Skeletal muscle tissue (tissue), 4 donors: ENCODE results near the gene RASAL2. TPM values are rescaled to one million over a fixed set of nuclear protein-coding genes. Genes with fewer than 3 reads are reported as not detected.

ENCODE experiments used
- H3K27ac ChIP-seq: one replicate; pipeline ENCODE4 v1.7.0; 2013; ENCODE audit warnings: mild to moderate bottlenecking, low read depth, low read length, inconsistent platforms
- H3K27me3 ChIP-seq, 3 donors: one replicate each; pipeline ENCODE4 v1.7.0; 2013; ENCODE audit warnings: low read length in 3 of 3; ENCODE audit not compliant: control insufficient read depth in 3 of 3, insufficient read depth in 3 of 3
- H3K36me3 ChIP-seq, 3 donors: one replicate each; pipeline ENCODE4 v1.7.0; 2013; ENCODE audit warnings: low read length in 3 of 3; ENCODE audit not compliant: control insufficient read depth in 3 of 3, insufficient read depth in 3 of 3
- H3K4me1 ChIP-seq, 3 donors: one replicate each; pipeline ENCODE4 v1.7.0; 2013; ENCODE audit warnings: low read length in 3 of 3, mild to moderate bottlenecking in 3 of 3; ENCODE audit not compliant: control insufficient read depth in 3 of 3, insufficient read depth in 3 of 3
- H3K4me3 ChIP-seq, 3 donors: one replicate each; pipeline ENCODE4 v1.7.0; 2013; ENCODE audit warnings: low read length in 3 of 3
- H3K9ac ChIP-seq, 3 donors: one replicate each; pipeline ENCODE4 v1.7.0; 2013; ENCODE audit warnings: low read length in 3 of 3, mild to moderate bottlenecking in 3 of 3, moderate library complexity in 2 of 3, low read depth in 1 of 3
- H3K9me3 ChIP-seq, 3 donors: one replicate each; pipeline ENCODE4 v1.7.0; 2013; ENCODE audit warnings: low read length in 3 of 3; ENCODE audit not compliant: control insufficient read depth in 3 of 3
- total RNA-seq: library from RNA; depleted of rRNA; stranded (reverse); fragments of >200 nt; gene quantifications from one replicate; pipeline ENCODE4 v1.2.3, GENCODE V29; 2014
- donor health status: Osteomylitis.

RASAL2 gene
- total RNA-seq, 1 donor from 2014 or later, result 8.4 TPM

DNA sequence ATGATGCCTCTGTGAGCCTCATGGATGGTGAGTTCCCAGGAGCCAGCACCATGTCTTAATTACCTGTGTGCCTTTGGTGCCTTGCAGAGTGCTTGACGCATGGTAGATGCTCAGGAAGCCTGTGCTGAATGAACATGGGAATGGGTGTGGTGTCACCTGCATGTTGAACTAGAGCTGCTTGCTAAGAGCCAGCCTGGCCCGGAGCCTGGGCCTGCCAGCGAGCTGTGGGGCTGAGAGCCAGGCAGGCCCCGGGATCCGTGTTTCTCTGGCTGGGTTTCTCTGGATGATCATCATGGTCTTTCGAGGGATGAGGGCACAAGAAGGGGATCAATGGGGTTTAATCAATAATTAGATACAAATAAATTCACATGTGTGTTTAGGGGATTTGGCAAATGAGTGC is 412.3 kb downstream of the RASAL2 start:
- no peaks in the 10 kb centered on the region for H3K36me3 ChIP-seq
- H3K4me1 ChIP-seq, result peaks cover 5 to 18% (median 12%) of the 10 kb centered on the region in 3 donors
- H3K9me3 ChIP-seq, result no peaks in the 10 kb centered on the region
- H3K4me3 ChIP-seq, result no peak overlapping the region
- H3K27ac ChIP-seq, result no peak overlapping the region
- H3K27me3 ChIP-seq, result peaks cover 0 to 3% (median 0%) of the 10 kb centered on the region in 3 donors
- no peak overlapping the region for H3K9ac ChIP-seq

DNA sequence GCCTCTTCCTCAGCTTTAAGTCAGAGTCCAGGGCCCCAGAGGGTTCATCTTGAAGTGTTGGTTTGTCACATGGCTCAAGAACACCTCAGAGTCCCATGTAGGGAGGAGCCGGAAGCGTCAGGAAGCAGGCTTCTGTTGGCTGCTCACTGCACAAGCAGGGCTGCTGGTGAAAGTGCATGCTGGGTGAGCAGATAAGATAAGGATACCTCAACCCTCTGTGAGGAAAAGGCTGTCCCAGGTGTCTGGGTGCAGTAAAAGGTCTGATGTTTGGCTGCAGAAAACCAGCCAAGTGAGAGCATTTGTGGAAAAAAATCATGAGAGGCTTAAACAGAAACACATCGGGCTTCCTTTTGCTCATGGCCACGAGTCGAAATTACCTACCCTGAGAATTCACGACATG is 412.8 kb downstream of the RASAL2 start:
- no peak overlapping the region for H3K9ac ChIP-seq
- H3K27me3 ChIP-seq, result peaks cover 0 to 3% (median 0%) of the 10 kb centered on the region in 3 donors
- no peak overlapping the region for H3K27ac ChIP-seq
- no peak overlapping the region for H3K4me3 ChIP-seq
- H3K4me1 ChIP-seq, result peaks cover 5 to 14% (median 10%) of the 10 kb centered on the region in 3 donors
- no peaks in the 10 kb centered on the region for H3K36me3 ChIP-seq
- H3K9me3 ChIP-seq, result no peaks in the 10 kb centered on the region

DNA sequence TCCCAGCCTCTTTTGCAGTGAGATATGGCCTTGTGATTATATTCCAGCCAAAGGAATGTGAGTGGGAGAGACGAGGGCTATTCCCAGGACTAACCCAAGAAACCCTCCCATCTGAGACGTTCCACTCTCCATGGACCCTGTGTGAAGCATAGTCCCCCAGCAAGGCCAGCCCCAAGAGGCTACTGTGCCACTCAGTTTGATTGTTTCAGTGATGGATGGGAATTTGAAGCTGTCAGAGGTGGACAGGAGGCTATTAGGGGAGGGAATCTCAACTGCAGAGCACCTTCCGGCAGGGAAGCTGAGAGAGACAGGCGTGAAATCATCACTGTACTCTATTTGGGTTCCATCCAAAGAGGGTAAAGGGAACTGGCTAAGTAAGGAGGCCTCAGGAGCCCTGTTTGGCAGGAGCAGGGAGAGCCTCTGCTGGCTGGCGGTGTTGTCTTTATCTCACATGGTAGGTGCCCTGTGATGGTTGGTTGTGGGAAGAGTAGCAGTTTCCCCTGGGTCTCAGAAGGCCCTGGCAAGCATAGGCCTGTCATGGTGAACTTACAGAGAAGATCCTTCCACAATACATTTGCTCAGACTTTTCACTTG is 415.6 kb downstream of the RASAL2 start:
- Histone ChIP-seq H3K27ac (no peak overlapping the region), H3K4me1 (peaks cover 5 to 11% (median 8%) of the 10 kb centered on the region in 3 donors), H3K27me3 (no peaks in the 10 kb centered on the region), H3K36me3 (no peaks in the 10 kb centered on the region), H3K9ac (peak overlapping the region in 1 of 3 donors; percentile 8), H3K9me3 (no peaks in the 10 kb centered on the region), H3K4me3 (no peak overlapping the region)

DNA sequence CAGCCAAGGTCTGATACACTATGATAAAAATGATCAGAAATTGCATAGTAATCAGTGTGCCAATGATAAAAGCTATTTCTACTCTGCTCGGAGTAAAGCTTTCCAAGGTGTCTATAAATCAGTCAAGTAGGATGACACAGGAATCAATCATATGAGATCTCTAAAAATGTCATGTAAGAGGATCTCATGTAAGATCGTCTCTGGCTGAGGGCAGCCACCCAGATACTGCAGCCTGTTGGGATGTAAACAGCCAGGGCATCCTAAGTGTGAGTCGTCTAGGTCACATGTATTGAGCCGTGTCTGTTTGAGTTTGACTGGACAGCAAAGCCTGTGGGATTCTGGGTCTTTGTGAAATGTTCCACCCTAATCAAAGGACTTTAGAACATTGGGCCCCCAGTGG is 416.3 kb downstream of the RASAL2 start:
- H3K27ac ChIP-seq, result no peak overlapping the region
- no peaks in the 10 kb centered on the region for H3K36me3 ChIP-seq
- no peaks in the 10 kb centered on the region for H3K9me3 ChIP-seq
- peaks cover 5 to 11% (median 8%) of the 10 kb centered on the region in 3 donors for H3K4me1 ChIP-seq
- H3K9ac ChIP-seq, result no peak overlapping the region
- H3K4me3 ChIP-seq, result no peak overlapping the region
- no peaks in the 10 kb centered on the region for H3K27me3 ChIP-seq

DNA sequence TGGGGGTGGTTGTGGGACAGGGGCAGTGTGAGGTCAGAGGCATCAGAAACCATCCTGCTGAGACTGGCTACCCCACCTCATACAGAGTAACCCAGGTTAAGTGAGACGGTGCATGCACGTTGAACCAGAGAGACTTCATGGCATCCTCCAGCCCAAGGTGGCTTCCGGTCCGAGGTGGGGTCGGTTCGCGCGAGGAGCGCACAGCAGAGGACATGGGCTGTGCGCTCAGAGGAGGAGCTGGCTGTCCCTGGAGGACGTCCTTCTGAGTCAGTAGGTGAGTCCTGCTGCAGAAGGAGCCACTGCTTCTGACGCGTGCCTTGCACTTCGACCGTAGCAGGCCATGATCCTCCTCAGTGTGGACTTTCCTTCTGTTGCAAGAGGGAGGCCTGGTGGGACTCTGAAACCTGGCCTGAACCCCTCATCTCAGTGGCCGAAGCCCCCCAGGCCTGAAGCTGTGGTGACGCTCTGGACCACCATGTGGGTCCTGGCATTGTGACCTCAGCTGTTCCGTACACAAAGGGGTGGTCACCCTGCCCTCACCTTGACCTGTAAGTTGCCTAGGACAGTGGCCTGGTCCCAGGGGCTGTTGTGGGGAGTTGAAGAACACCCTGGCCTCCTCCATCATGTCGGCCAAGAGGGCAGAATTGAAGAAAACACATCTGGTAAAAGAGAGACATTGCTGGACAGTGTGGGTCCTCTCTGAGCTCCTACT is 418.8 kb downstream of the RASAL2 start, which contains the start of gene TEX35:
Gene TEX35, plus strand, starts transcription at position 544 of the 712 bp plus-strand sequence. Its CDS starts 80 bp downstream, at position 624.
- Histone ChIP-seq H3K27ac (no peak within 1 kb of the TSS), H3K9ac (no peak within 1 kb of the TSS)

DNA sequence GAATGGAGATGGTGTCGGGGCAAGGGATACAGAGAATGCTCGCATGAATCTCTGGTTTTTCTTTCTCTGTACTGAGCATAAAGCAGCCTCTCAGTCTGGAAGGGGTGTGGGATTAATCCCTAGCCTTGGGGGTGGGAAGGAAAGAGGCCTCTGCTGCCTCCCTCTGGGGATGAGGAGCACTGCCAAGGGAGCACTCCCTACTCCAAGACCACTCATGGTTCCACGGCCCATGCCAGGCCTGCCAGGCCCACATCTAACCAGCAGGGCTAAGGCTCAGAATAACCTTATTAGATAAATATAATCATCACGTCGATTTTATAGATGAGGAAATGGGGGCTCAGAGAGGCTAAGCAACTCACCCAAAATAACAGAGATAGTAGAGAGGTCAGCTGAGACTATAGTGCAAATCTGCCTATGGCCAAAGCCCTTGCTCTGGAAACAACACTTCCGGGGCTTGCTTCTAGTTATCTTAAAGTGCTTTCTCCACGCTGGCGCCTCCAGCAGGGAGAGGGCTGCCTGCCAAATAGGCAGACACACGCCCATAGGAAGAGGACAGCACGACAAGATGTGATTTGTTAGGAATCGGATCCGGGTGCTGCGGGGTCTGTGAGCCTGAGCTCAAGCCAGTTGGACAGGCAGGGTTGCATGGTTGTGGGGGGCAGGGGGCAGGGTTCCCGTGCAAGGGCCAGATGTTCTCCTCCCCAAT is 419.5 kb downstream of the RASAL2 start:
- peaks cover 5 to 11% (median 8%) of the 10 kb centered on the region in 3 donors for H3K4me1 ChIP-seq
- no peaks in the 10 kb centered on the region for H3K9me3 ChIP-seq
- H3K27ac ChIP-seq, result no peak overlapping the region
- no peaks in the 10 kb centered on the region for H3K27me3 ChIP-seq
- H3K4me3 ChIP-seq, result no peak overlapping the region
- no peaks in the 10 kb centered on the region for H3K36me3 ChIP-seq
- H3K9ac ChIP-seq, result no peak overlapping the region

More for the DNA sequence above, 418.8 kb downstream of the RASAL2 start, which contains the start of gene TEX35:
- peaks cover 5 to 11% (median 8%) of the 10 kb centered on the region in 3 donors for H3K4me1 ChIP-seq
- no peak within 1 kb of the TSS for H3K4me3 ChIP-seq
- no peaks in the 10 kb centered on the region for H3K27me3 ChIP-seq
- H3K36me3 ChIP-seq, result no peaks in the 10 kb centered on the region
- H3K9me3 ChIP-seq, result no peaks in the 10 kb centered on the region

DNA sequence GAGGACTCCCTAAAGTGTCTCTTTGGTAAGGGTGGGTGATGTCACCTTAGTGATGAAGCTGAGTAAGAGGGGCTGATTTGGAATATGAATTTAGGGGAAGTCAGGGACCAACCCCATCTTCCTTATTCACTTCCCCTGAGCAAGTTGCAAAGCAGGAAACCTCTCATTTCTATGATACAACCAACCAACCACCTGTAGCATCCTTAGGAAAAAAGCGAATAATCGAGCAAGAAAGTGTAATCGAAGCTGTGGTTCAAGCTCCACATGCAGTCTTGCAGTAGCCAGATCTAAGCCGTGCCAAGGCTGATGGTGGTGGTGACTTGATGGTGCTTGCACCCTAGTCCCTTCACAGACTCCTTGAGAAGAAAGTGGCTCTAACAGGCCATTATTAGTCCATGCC is 422.2 kb downstream of the RASAL2 start:
- Histone ChIP-seq H3K4me1 (no peaks in the 10 kb centered on the region), H3K4me3 (no peak overlapping the region), H3K27me3 (no peaks in the 10 kb centered on the region), H3K9ac (no peak overlapping the region), H3K9me3 (no peaks in the 10 kb centered on the region), H3K27ac (no peak overlapping the region), H3K36me3 (no peaks in the 10 kb centered on the region)

DNA sequence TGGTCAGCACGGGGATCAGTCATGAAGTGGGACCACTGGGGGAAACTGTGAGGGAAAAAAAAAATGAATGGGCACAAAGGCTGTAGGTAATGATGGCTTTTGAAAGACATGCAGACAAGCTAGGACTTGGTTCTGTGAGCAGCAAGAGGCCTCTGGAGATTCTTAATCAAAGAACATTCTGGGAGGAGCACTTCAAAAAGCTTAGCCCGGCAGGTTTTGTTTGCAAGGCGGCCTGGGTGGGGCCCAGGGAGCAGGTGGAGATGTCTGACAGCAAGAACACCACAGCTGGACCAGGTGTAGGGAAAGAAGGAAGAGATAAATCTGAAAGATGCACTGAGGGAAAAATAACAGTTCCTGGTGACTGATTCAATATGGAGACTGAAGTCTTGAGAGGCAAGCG is 425.0 kb downstream of the RASAL2 start:
- no peaks in the 10 kb centered on the region for H3K9me3 ChIP-seq
- H3K4me3 ChIP-seq, result no peak overlapping the region
- H3K4me1 ChIP-seq, result no peaks in the 10 kb centered on the region
- no peak overlapping the region for H3K9ac ChIP-seq
- no peaks in the 10 kb centered on the region for H3K27me3 ChIP-seq
- no peaks in the 10 kb centered on the region for H3K36me3 ChIP-seq
- H3K27ac ChIP-seq, result no peak overlapping the region

DNA sequence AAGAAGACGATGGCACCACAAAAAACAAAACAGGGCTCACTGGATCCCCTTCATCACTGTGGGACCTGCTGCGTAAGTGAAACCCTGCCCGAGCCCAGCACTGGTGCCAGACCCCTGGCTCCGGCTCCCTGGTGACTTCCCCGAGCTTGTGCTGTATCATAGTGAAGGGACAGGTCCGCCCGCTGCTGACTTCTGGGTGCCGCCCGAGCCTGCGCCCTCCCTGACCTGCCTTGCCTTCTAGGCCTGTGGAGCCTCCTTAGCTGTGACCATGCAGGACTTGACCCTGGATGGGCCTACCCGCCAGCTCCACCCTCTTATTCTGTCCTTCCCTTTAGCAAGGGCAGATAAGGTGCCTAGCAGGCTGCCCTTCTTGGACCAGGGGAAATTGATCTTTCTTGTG is 426.9 kb downstream of the RASAL2 start:
- Histone ChIP-seq H3K9me3 (no peaks in the 10 kb centered on the region), H3K4me3 (no peak overlapping the region), H3K36me3 (no peaks in the 10 kb centered on the region), H3K9ac (no peak overlapping the region), H3K27me3 (no peaks in the 10 kb centered on the region), H3K27ac (no peak overlapping the region), H3K4me1 (no peaks in the 10 kb centered on the region)

DNA sequence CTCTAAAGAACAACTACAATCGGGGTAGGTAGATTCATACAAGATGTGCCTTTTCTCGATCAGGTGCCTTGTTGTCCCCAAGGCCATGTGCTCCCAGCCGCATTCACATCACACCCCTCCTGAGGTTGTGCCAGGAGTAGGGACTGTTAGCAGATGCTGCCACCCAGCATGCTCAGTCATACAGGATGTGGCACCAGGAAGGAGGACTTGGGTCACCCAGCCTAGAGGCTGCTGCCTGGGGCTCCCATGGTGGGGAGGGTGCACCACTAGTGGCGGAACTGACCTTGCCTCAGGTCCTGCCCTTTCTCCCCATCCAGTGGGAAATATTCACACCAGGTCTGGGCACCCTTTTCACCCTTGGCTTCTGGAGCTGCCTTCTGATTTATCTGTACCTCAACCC is 427.3 kb downstream of the RASAL2 start:
- Histone ChIP-seq H3K4me1 (no peaks in the 10 kb centered on the region), H3K36me3 (no peaks in the 10 kb centered on the region), H3K27ac (no peak overlapping the region), H3K27me3 (no peaks in the 10 kb centered on the region), H3K4me3 (no peak overlapping the region), H3K9ac (no peak overlapping the region), H3K9me3 (no peaks in the 10 kb centered on the region)
